ENCODE results near the gene G6PC3. TPM values are rescaled to one million over a fixed set of nuclear protein-coding genes. Genes with fewer than 3 reads are reported as not detected.
A peak's percentile ranks its signal among the peaks of the same experiment; 100 is the strongest.

The G6PC3 gene
- total RNA-seq, 1 experiment from 2014 or later = 59.6 TPM

DNA sequence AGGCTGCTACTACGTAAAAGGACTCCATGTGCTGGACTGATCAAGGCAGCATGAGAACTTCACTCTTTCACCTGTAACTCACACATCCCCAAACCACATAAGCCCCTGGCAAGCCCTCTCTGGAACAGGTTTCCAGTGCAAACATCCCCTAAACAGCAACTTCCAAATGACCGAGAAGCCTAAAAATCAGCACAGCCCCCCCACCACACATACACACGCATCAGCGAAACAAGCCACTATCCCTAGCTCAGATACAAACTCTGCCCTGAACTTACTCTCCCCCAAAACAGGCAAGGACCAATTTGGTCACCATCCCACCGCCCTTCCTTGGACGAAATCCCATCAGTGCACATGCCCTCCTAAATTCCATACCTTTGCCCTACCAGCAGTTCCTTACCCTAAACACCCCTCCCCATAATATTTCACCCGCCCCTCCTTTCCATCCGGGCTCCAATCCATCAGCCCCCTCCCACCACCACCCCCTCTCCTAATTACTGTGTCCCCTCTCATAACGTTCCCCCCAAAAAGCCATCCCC lies 4.8 kb upstream of the G6PC3 start:
- DNase-seq = peak; percentile 55
- H3K9me2 ChIP-seq (replicated peaks; ENCODE audit: insufficient read depth, low read length) = no peaks in the 10 kb centered on the region
- H3K4me1 ChIP-seq (ENCODE audit: low read length) = peaks cover 29% of the 10 kb centered on the region
- peaks cover 30% of the 10 kb centered on the region for H3K36me3 ChIP-seq (ENCODE audit: insufficient read depth, low read length)
- peaks cover 59% of the 10 kb centered on the region for H3K79me2 ChIP-seq (ENCODE audit: low read length)
- H4K20me1 ChIP-seq (ENCODE audit: insufficient read depth, low read depth, low read length) = peaks cover 20% of the 10 kb centered on the region; the same call in 1 of the 2 replicates
- no peaks in the 10 kb centered on the region for H3K27me3 ChIP-seq (ENCODE audit: low read length)
- peak overlapping the region; percentile 93 for H3K4me3 ChIP-seq (ENCODE audit: low read length)
- no peaks in the 10 kb centered on the region for H3K9me3 ChIP-seq (ENCODE audit: low read length)
- H2AFZ ChIP-seq (ENCODE audit: low read length) = no peak overlapping the region; the same call in 1 of the 2 replicates
- H3K27ac ChIP-seq (ENCODE audit: low read length) = peak overlapping the region; percentile 80
- peak overlapping the region; percentile 90 for H3K9ac ChIP-seq (ENCODE audit: low read length)
- peak overlapping the region; percentile 84 for H3K4me2 ChIP-seq (ENCODE audit: low read depth, low read length, poor library complexity, severe bottlenecking)

GRCh38 chr17:44066204-44066930 lies 4.2 kb upstream of the G6PC3 start, which contains the start of gene LSM12:
LSM12 (minus strand) TSS chr17:44066671; CDS start chr17:44066587, 84 bp downstream.
- H3K4me2 ChIP-seq (ENCODE audit: low read depth, low read length, poor library complexity, severe bottlenecking) = peak within 1 kb of the TSS; percentile 84
- peaks cover 59% of the 10 kb centered on the region for H3K79me2 ChIP-seq (ENCODE audit: low read length)
- peak within 1 kb of the TSS; percentile 80 for H3K27ac ChIP-seq (ENCODE audit: low read length)
- DNase-seq = peak; percentile 97
- H3K4me1 ChIP-seq (ENCODE audit: low read length) = peaks cover 29% of the 10 kb centered on the region
- H3K9me3 ChIP-seq (ENCODE audit: low read length) = no peaks in the 10 kb centered on the region
- H3K9me2 ChIP-seq (replicated peaks; ENCODE audit: insufficient read depth, low read length) = no peaks in the 10 kb centered on the region
- peaks cover 26% of the 10 kb centered on the region for H3K36me3 ChIP-seq (ENCODE audit: insufficient read depth, low read length)
- H3K9ac ChIP-seq (ENCODE audit: low read length) = peak within 1 kb of the TSS; percentile 90
- H3K27me3 ChIP-seq (ENCODE audit: low read length) = no peaks in the 10 kb centered on the region
- peaks cover 17% of the 10 kb centered on the region; the same call in 1 of the 2 replicates for H4K20me1 ChIP-seq (ENCODE audit: insufficient read depth, low read depth, low read length)
- no peak within 1 kb of the TSS; the same call in 1 of the 2 replicates for H2AFZ ChIP-seq (ENCODE audit: low read length)
- peak within 1 kb of the TSS; percentile 93 for H3K4me3 ChIP-seq (ENCODE audit: low read length)

DNA sequence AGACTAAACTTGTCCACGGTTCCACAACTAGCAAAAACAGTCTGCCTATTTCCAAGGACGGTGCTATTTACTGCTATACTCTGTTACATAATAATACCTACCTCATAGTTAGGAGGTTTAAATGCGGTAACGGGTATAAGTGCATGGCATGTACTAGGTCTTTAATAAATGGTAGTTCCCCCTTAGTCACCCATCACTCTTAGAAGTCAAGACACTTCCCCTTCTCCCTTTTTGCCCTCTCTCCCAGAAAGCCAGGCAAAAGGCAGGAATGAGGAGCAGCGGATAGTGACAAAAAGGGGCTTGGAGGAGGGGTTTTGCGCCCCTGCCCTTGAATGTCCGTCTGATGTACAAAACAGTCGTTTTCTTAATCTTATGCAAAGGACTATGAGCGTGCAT lies 3.0 kb upstream of the G6PC3 start:
- Histone ChIP-seq H3K27ac (ENCODE audit: low read length) (peak overlapping the region; percentile 80; the same call in 1 of the 2 replicates), H3K4me1 (ENCODE audit: low read length) (peaks cover 38% of the 10 kb centered on the region), H2AFZ (ENCODE audit: low read length) (no peak overlapping the region), H3K36me3 (ENCODE audit: insufficient read depth, low read length) (peaks cover 18% of the 10 kb centered on the region; the same call in 1 of the 2 replicates), H3K79me2 (ENCODE audit: low read length) (peaks cover 60% of the 10 kb centered on the region), H3K27me3 (ENCODE audit: low read length) (no peaks in the 10 kb centered on the region), H3K9ac (ENCODE audit: low read length) (peak overlapping the region; percentile 90; the same call in 1 of the 2 replicates), H4K20me1 (ENCODE audit: insufficient read depth, low read depth, low read length) (peaks cover 13% of the 10 kb centered on the region; the same call in 1 of the 2 replicates), H3K9me2 (replicated peaks; ENCODE audit: insufficient read depth, low read length) (no peaks in the 10 kb centered on the region), H3K4me2 (ENCODE audit: low read depth, low read length, poor library complexity, severe bottlenecking) (peak overlapping the region; percentile 84), H3K4me3 (ENCODE audit: low read length) (peak overlapping the region; percentile 93), H3K9me3 (ENCODE audit: low read length) (no peaks in the 10 kb centered on the region)
- DNase-seq = no peak

- H3K4me3 ChIP-seq (ENCODE audit: low read length) = peak overlapping the region; percentile 97
Measured at GRCh38 chr17:44069974-44070454, 521 bp upstream of the G6PC3 start.

DNA sequence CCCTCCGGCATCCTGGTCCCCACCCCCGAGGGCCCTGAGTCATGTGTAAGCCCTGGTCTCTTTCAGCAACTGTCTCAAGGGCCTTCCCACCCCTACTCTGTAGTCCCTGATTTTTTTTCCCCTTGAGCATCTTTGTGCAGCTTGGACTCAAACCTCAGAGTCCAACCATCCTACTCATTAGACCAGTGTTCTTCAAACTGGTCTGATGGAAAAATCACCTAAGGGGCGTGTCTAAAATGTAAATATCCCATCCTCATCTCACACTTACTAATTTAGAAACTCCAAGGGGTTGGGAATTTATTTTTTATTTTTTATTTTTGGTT lies 624 bp downstream of the G6PC3 start:
- Histone ChIP-seq H3K4me2 (ENCODE audit: low read depth, low read length, poor library complexity, severe bottlenecking) (peak overlapping the region; percentile 97), H3K4me3 (ENCODE audit: low read length) (peak overlapping the region; percentile 97), H3K36me3 (ENCODE audit: insufficient read depth, low read length) (peaks cover 15% of the 10 kb centered on the region), H3K4me1 (ENCODE audit: low read length) (peaks cover 28% of the 10 kb centered on the region), H3K79me2 (ENCODE audit: low read length) (peaks cover 42% of the 10 kb centered on the region), H3K9ac (ENCODE audit: low read length) (peak overlapping the region; percentile 98), H4K20me1 (ENCODE audit: insufficient read depth, low read depth, low read length) (no peaks in the 10 kb centered on the region), H3K9me2 (replicated peaks; ENCODE audit: insufficient read depth, low read length) (no peaks in the 10 kb centered on the region), H3K27ac (ENCODE audit: low read length) (peak overlapping the region; percentile 91), H2AFZ (ENCODE audit: low read length) (peak overlapping the region; percentile 80; the same call in 1 of the 2 replicates), H3K9me3 (ENCODE audit: low read length) (no peaks in the 10 kb centered on the region), H3K27me3 (ENCODE audit: low read length) (no peaks in the 10 kb centered on the region)
- no peak for DNase-seq

More at GRCh38 chr17:44069974-44070454, 521 bp upstream of the G6PC3 start:
- Histone ChIP-seq H4K20me1 (ENCODE audit: insufficient read depth, low read depth, low read length) (peaks cover 6% of the 10 kb centered on the region; the same call in 1 of the 2 replicates), H3K36me3 (ENCODE audit: insufficient read depth, low read length) (peaks cover 10% of the 10 kb centered on the region), H3K79me2 (ENCODE audit: low read length) (peaks cover 53% of the 10 kb centered on the region), H3K4me2 (ENCODE audit: low read depth, low read length, poor library complexity, severe bottlenecking) (peak overlapping the region; percentile 97), H3K9me3 (ENCODE audit: low read length) (no peaks in the 10 kb centered on the region), H3K9me2 (replicated peaks; ENCODE audit: insufficient read depth, low read length) (no peaks in the 10 kb centered on the region), H2AFZ (ENCODE audit: low read length) (0 out of 2 replicates have a peak overlapping the region, but pooled peaks have one; percentile 56), H3K9ac (ENCODE audit: low read length) (peak overlapping the region; percentile 98), H3K4me1 (ENCODE audit: low read length) (peaks cover 33% of the 10 kb centered on the region), H3K27ac (ENCODE audit: low read length) (peak overlapping the region; percentile 91), H3K27me3 (ENCODE audit: low read length) (no peaks in the 10 kb centered on the region)
- DNase-seq = no peak

GRCh38 chr17:44071772-44072171 lies 1.2 kb downstream of the G6PC3 start:
- H3K27ac ChIP-seq (ENCODE audit: low read length) = peak overlapping the region; percentile 91; the same call in 1 of the 2 replicates
- H3K9me2 ChIP-seq (replicated peaks; ENCODE audit: insufficient read depth, low read length) = no peaks in the 10 kb centered on the region
- peak overlapping the region; percentile 97 for H3K4me3 ChIP-seq (ENCODE audit: low read length)
- peaks cover 18% of the 10 kb centered on the region for H3K36me3 ChIP-seq (ENCODE audit: insufficient read depth, low read length)
- H4K20me1 ChIP-seq (ENCODE audit: insufficient read depth, low read depth, low read length) = no peaks in the 10 kb centered on the region
- H2AFZ ChIP-seq (ENCODE audit: low read length) = no peak overlapping the region
- peaks cover 26% of the 10 kb centered on the region for H3K4me1 ChIP-seq (ENCODE audit: low read length)
- H3K27me3 ChIP-seq (ENCODE audit: low read length) = no peaks in the 10 kb centered on the region
- no peaks in the 10 kb centered on the region for H3K9me3 ChIP-seq (ENCODE audit: low read length)
- peak overlapping the region; percentile 97 for H3K4me2 ChIP-seq (ENCODE audit: low read depth, low read length, poor library complexity, severe bottlenecking)
- H3K9ac ChIP-seq (ENCODE audit: low read length) = peak overlapping the region; percentile 98
- peaks cover 38% of the 10 kb centered on the region for H3K79me2 ChIP-seq (ENCODE audit: low read length)
- no peak for DNase-seq

DNA sequence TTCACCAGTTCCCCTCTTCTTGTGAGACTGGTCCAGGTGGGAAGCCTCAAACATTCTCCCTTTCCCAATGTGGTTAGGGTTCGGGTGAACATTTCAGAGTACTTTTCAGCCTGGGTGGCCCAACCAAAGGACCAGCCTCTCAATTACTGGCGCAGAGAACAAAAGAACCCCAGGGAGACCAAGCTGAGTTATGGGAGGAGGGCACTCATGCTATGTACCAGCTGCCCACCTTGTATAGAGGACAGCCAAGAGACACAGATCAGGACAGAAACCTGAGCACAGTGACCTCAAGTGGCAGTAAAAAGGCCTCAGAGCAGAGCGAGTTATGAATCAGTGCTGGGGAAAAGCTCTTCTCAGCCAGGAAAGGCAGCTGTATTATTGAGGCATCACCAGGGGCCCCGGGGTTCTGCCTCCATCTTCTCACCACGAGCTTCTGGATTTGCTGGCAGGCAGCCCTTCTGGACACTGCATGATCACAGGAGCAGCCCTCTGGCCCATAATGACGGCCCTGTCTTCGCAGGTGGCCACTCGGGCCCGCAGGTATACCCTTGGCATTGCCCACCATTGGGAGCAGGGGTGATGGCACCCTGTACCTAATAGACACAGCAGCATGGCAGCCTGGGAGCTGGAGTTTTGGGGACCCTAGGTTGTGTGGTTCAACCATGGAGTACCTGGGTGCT lies 3.8 kb downstream of the G6PC3 start:
- Histone ChIP-seq H3K36me3 (ENCODE audit: insufficient read depth, low read length) (peaks cover 21% of the 10 kb centered on the region), H3K27me3 (ENCODE audit: low read length) (no peaks in the 10 kb centered on the region), H3K4me1 (ENCODE audit: low read length) (peaks cover 20% of the 10 kb centered on the region), H3K9me3 (ENCODE audit: low read length) (no peaks in the 10 kb centered on the region), H3K4me3 (ENCODE audit: low read length) (no peak overlapping the region), H3K9ac (ENCODE audit: low read length) (0 out of 2 replicates have a peak overlapping the region, but pooled peaks have one; percentile 0), H4K20me1 (ENCODE audit: insufficient read depth, low read depth, low read length) (no peaks in the 10 kb centered on the region), H3K27ac (ENCODE audit: low read length) (no peak overlapping the region), H2AFZ (ENCODE audit: low read length) (no peak overlapping the region), H3K9me2 (replicated peaks; ENCODE audit: insufficient read depth, low read length) (no peaks in the 10 kb centered on the region), H3K79me2 (ENCODE audit: low read length) (peaks cover 36% of the 10 kb centered on the region), H3K4me2 (ENCODE audit: low read depth, low read length, poor library complexity, severe bottlenecking) (no peak overlapping the region)
- no peak for DNase-seq

DNA sequence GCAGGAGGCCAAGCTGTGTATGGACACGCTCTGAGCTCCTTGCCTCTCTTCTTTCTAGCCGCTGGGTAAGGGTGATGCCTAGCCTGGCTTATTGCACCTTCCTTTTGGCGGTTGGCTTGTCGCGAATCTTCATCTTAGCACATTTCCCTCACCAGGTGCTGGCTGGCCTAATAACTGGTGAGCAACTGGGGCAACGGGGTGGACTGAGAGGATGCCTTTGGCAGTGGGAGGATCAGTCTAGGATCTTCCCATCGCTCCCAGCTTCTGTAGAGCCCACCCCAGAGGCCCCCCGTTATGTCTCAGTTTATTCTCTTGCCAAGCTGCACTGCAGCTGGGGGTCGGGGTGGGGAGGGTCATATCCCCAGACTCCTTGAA lies 4.4 kb downstream of the G6PC3 start:
- Histone ChIP-seq H3K9me3 (ENCODE audit: low read length) (no peaks in the 10 kb centered on the region), H4K20me1 (ENCODE audit: insufficient read depth, low read depth, low read length) (no peaks in the 10 kb centered on the region), H2AFZ (ENCODE audit: low read length) (no peak overlapping the region), H3K4me2 (ENCODE audit: low read depth, low read length, poor library complexity, severe bottlenecking) (no peak overlapping the region), H3K36me3 (ENCODE audit: insufficient read depth, low read length) (peaks cover 21% of the 10 kb centered on the region), H3K4me1 (ENCODE audit: low read length) (peaks cover 21% of the 10 kb centered on the region), H3K4me3 (ENCODE audit: low read length) (no peak overlapping the region), H3K79me2 (ENCODE audit: low read length) (peaks cover 36% of the 10 kb centered on the region), H3K9me2 (replicated peaks; ENCODE audit: insufficient read depth, low read length) (no peaks in the 10 kb centered on the region), H3K9ac (ENCODE audit: low read length) (no peak overlapping the region), H3K27ac (ENCODE audit: low read length) (no peak overlapping the region), H3K27me3 (ENCODE audit: low read length) (no peaks in the 10 kb centered on the region)
- DNase-seq = no peak
